Muscle layer of colon (tissue), 2 donors: ENCODE measurements around the gene TAS2R4.
"Not testable (repeated sequence)": the region's sequence is repeated elsewhere in the genome, so short reads cannot be mapped to it uniquely, and the experiment has no call there.

ENCODE experiments used
- H3K27ac ChIP-seq: one replicate; pipeline ENCODE4 v1.7.0; 2013; ENCODE audit warnings: low read depth, mild to moderate bottlenecking, low read length, moderate library complexity
- H3K27me3 ChIP-seq, 2 donors: one replicate each; pipeline ENCODE4 v1.7.0; 2013; ENCODE audit warnings: low read length in 2 of 2, mild to moderate bottlenecking in 2 of 2; ENCODE audit not compliant: insufficient read depth in 2 of 2, control insufficient read depth in 1 of 2
- H3K36me3 ChIP-seq: one replicate; pipeline ENCODE4 v1.7.0; 2013; ENCODE audit warnings: mild to moderate bottlenecking, low read length; ENCODE audit not compliant: insufficient read depth
- H3K4me1 ChIP-seq: one replicate; pipeline ENCODE4 v1.7.0; 2013; ENCODE audit warnings: mild to moderate bottlenecking, low read length; ENCODE audit not compliant: insufficient read depth
- H3K4me3 ChIP-seq, 2 donors: one replicate each; pipeline ENCODE4 v1.7.0; 2013; ENCODE audit warnings: low read length in 2 of 2, low read depth in 1 of 2, mild to moderate bottlenecking in 1 of 2, moderate library complexity in 1 of 2
- H3K9ac ChIP-seq: one replicate; pipeline ENCODE4 v1.7.0; 2013; ENCODE audit warnings: low read length
- H3K9me3 ChIP-seq: one replicate; pipeline ENCODE4 v1.7.0; 2013; ENCODE audit warnings: mild to moderate bottlenecking, low read length
- donor health status: abdominal sarcoma.
- donor health status: Adenocarcinoma of cecum.

The TAS2R4 gene

GRCh38 chr7:141776374-141776773, at the start of gene TAS2R4:
TSS of gene TAS2R4 (plus strand) at chr7:141776674. CDS start at chr7:141778489, 1,815 bp downstream.
- no peaks in the 10 kb centered on the region for H3K4me1 ChIP-seq
- H3K9me3 ChIP-seq: no peaks in the 10 kb centered on the region
- H3K36me3 ChIP-seq: peaks cover 7% of the 10 kb centered on the region
- H3K9ac ChIP-seq: no peak within 1 kb of the TSS
- no peaks in the 10 kb centered on the region for H3K27me3 ChIP-seq
- H3K4me3 ChIP-seq: no peak within 1 kb of the TSS
- no peak within 1 kb of the TSS for H3K27ac ChIP-seq

- Histone ChIP-seq H3K36me3 (no peaks in the 10 kb centered on the region), H3K27me3 (no peaks in the 10 kb centered on the region), H3K9ac (no peak overlapping the region), H3K9me3 (no peaks in the 10 kb centered on the region), H3K27ac (no peak overlapping the region), H3K4me3 (no peak overlapping the region), H3K4me1 (no peaks in the 10 kb centered on the region)
Observed at GRCh38 chr7:141729020-141729419, 47.5 kb upstream of the TAS2R4 start.

DNA sequence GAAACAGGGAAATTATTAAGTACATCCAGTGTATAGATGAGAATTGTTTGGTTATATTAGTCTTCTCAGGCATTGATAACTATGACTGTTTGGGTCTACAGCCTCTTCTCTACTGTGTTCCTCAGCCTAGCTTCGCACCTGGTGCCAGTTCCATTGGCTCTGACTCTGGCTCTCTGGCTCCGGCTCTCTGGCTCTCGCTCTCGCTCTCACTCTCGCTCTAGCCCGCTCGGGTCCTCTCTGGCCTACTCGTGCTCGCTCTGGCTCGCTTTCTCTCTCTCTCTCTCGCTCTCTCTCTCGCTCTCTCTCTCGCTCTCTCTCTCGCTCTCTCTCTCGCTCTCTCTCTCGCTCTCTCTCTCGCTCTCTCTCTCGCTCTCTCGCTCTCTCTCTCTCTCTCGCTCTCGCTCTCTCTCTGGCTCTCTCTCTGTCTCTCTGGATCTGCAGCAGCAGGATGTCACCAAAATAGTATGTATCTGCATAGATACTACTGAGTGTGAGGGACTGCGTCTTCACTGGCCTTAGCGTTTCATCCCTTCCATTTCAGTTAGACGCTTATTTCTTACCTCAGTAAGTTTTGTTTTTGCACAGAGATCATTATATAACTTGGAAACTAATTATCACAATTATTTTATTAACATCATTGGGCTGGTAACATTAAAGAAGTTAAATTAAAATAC, 44.9 kb upstream of the TAS2R4 start:
- no peak overlapping the region for H3K4me3 ChIP-seq
- H3K27me3 ChIP-seq: no peaks in the 10 kb centered on the region
- H3K36me3 ChIP-seq: no peaks in the 10 kb centered on the region
- H3K9me3 ChIP-seq: no peaks in the 10 kb centered on the region
- H3K4me1 ChIP-seq: no peaks in the 10 kb centered on the region
- H3K27ac ChIP-seq: no peak overlapping the region
- H3K9ac ChIP-seq: no peak overlapping the region

- Histone ChIP-seq H3K4me1 (peaks cover 21% of the 10 kb centered on the region), H3K36me3 (peaks cover 14% of the 10 kb centered on the region), H3K4me3 (peak overlapping the region; percentile 81 to 95), H3K27me3 (no peaks in the 10 kb centered on the region), H3K9me3 (no peaks in the 10 kb centered on the region), H3K27ac (peak overlapping the region; percentile 91), H3K9ac (peak overlapping the region; percentile 6)
Observed at GRCh38 chr7:141737118-141737835, 39.2 kb upstream of the TAS2R4 start.

- peaks cover 21% of the 10 kb centered on the region for H3K4me1 ChIP-seq
- H3K27ac ChIP-seq: peak within 1 kb of the TSS; percentile 91
- H3K27me3 ChIP-seq: no peaks in the 10 kb centered on the region
- H3K9ac ChIP-seq: peak within 1 kb of the TSS; percentile 6
- no peaks in the 10 kb centered on the region for H3K9me3 ChIP-seq
- peaks cover 18% of the 10 kb centered on the region for H3K36me3 ChIP-seq
- peak within 1 kb of the TSS; percentile 81 to 95 for H3K4me3 ChIP-seq
Observed at GRCh38 chr7:141737836-141738591, 38.5 kb upstream of the TAS2R4 start, which contains the start of gene SSBP1. TSS of gene SSBP1 (plus strand) at chr7:141738358. CDS start at chr7:141739167, 809 bp downstream.

DNA sequence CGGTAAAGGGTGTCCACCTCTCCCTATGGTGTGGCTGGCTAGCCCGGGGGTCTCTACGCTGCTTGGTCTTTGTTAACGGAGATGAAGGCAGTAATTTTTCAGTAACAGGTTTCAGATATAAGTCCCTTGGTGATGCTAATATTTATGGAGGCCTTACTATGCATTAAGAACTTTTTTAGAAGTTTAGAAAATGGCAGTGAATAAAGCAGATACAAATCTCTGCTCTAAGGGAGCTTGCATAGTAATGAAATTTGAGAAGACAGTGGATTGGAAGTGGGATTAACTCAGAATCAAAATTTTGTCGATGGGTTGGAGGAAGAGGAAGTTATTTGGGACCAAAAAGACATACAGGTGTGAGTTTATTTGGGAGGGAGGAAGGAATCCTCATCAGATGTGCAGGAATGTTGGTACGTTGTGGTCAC, 37.9 kb upstream of the TAS2R4 start:
- Histone ChIP-seq H3K36me3 (peaks cover 23% of the 10 kb centered on the region), H3K9ac (peak overlapping the region; percentile 6), H3K4me1 (peaks cover 21% of the 10 kb centered on the region), H3K27me3 (no peaks in the 10 kb centered on the region), H3K27ac (peak overlapping the region; percentile 91), H3K9me3 (no peaks in the 10 kb centered on the region), H3K4me3 (peak overlapping the region; percentile 81 to 95)

DNA sequence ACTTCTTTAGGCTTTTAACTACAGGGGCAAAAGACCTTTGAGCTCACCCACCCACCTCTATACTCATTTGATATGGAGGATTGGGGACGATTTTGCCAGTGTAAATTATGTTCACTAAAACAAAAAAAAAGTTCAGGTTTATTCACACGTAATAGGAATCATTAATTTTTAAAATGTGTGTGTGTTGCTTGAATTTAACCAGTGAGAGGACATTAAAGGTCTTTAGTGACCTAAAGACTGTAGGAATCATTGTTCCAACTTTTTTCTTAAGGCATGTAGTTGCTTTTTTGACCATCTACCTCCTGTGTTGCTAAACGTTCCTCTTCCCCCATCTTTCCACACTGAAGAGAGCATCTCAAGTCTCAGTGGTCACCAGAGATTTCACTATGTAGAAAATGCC, 37.2 kb upstream of the TAS2R4 start:
- no peak overlapping the region for H3K27ac ChIP-seq
- no peak overlapping the region for H3K9ac ChIP-seq
- no peaks in the 10 kb centered on the region for H3K9me3 ChIP-seq
- H3K36me3 ChIP-seq: peaks cover 30% of the 10 kb centered on the region
- H3K4me1 ChIP-seq: peaks cover 21% of the 10 kb centered on the region
- H3K4me3 ChIP-seq: peak overlapping the region in 1 of 2 donors; percentile 95
- no peaks in the 10 kb centered on the region for H3K27me3 ChIP-seq

DNA sequence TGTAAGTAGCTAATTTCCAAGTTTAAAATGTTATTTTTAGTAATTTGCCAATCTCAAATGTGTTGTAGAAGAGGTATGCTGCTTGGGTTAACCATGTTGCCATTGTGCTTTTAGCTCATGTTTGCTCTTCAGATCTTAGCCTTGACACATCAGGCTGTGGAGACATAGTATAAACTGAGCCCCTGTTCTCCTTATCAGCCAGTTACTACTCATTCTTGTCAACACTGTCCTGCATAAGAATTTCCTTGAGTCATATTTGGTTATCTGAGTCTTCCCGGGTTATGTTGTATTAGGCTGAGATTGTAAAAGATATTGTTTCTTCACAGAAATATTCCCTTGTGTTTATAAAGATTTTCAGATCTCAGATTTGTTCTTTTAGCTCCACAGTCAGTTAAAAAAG, 34.2 kb upstream of the TAS2R4 start:
- Histone ChIP-seq H3K9ac (no peak overlapping the region), H3K4me1 (peaks cover 17% of the 10 kb centered on the region), H3K9me3 (no peaks in the 10 kb centered on the region), H3K4me3 (no peak overlapping the region), H3K36me3 (peaks cover 45% of the 10 kb centered on the region), H3K27me3 (no peaks in the 10 kb centered on the region), H3K27ac (no peak overlapping the region)

- Histone ChIP-seq H3K9me3 (no peaks in the 10 kb centered on the region), H3K27ac (no peak overlapping the region), H3K4me1 (peaks cover 11% of the 10 kb centered on the region), H3K27me3 (no peaks in the 10 kb centered on the region), H3K36me3 (peaks cover 45% of the 10 kb centered on the region), H3K4me3 (no peak overlapping the region), H3K9ac (no peak overlapping the region)
Observed at GRCh38 chr7:141744131-141744530, 32.3 kb upstream of the TAS2R4 start.

DNA sequence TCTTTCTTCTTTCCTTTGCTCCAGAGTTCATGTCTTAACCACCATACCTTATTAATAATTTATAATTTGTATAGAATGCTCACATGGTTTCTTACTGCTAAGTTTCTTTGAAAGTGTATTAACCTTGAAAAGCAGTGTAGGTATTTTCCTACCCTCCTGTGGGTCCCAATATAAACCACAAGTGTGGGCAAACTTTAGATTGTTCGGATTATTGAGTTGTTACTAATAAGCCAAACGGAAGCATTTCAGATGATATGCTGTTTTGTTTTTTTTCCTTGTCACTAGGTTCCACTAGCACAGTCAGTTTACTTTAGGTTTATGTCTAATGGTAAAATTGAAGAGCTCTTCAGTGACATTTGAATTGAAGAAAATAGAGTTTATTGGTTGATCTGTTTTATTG, 28.1 kb upstream of the TAS2R4 start:
- H3K27ac ChIP-seq: no peak overlapping the region
- H3K9me3 ChIP-seq: peaks cover 17% of the 10 kb centered on the region
- H3K36me3 ChIP-seq: peaks cover 58% of the 10 kb centered on the region
- H3K27me3 ChIP-seq: no peaks in the 10 kb centered on the region
- H3K4me3 ChIP-seq: no peak overlapping the region
- H3K4me1 ChIP-seq: no peaks in the 10 kb centered on the region
- H3K9ac ChIP-seq: no peak overlapping the region

- H3K4me1 ChIP-seq, H3K4me3 ChIP-seq: not testable (repeated sequence)
- peaks cover 39% of the 10 kb centered on the region for H3K36me3 ChIP-seq
Observed at GRCh38 chr7:141751904-141752303, 24.6 kb upstream of the TAS2R4 start.

More at GRCh38 chr7:141751904-141752303, 24.6 kb upstream of the TAS2R4 start:
- H3K27me3 ChIP-seq, H3K27ac ChIP-seq, H3K9ac ChIP-seq: not testable (repeated sequence)
- H3K9me3 ChIP-seq: peaks cover 17% of the 10 kb centered on the region
